NCI-H1417 (cell line): Measurements from ENCODE around the gene NSD1.
"Not testable (repeated sequence)": the region's sequence is repeated elsewhere in the genome, so short reads cannot be mapped to it uniquely, and the experiment has no call there.

Source experiments
- DNase-seq, 3 experiments: peaks; one replicate each; lab custom pipeline; 2025; lab: John Stamatoyannopoulos, UW

The NSD1 gene

DNA sequence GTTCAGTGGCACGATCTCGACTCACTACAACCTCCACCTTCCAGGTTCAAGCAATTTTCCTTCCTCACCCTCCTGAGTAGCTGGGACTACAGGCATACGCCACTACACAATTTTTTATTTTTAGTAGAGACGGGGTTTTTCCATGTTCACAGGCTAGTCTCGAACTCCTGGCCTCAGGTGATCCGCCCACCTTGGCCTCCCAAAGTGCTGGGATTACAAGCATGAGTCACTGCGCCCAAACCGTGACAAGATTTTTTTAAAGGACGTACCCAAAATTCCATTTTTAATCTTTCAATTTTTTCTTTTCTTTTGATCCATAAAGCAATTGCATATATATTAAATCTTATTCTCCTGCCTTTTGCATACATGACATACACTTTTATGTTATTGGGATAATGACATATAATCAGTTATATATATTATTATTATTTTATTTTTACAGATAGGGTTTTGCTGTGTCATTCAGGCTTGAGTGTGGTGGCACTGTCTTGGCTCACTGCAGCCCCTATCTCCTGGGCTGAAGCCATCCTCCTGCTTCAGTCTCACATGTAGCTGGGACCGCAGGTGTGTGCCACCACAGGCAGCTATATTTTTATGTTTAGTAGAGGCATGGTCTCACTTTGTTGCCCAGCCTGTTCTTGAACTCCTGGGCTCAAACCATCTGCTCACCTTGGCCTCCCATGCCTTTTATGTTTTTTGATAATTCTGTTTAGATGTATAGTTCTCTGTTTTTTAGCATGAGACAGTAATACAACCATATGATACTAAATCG lies 98.1 kb downstream of the NSD1 start:
- no peak for DNase-seq

DNA sequence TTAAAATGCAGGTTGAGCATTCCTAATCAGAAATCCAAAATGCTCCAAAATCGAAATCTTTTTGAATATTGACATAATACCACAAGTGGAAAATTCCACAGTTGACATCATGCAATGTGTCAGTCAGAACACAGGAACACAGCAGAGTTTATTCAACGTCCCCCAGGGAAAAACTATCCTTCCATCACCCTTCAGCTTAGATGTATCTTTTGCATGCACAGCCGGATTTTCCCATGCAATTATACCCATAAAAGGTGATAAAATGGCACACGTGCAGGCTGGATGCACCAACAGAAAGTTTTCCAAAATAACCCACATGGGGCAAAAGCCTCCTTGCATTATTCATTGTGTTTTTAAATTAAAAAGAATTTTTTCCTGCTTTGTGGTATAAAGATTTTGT lies 98.8 kb downstream of the NSD1 start:
- DNase-seq = no peak

DNA sequence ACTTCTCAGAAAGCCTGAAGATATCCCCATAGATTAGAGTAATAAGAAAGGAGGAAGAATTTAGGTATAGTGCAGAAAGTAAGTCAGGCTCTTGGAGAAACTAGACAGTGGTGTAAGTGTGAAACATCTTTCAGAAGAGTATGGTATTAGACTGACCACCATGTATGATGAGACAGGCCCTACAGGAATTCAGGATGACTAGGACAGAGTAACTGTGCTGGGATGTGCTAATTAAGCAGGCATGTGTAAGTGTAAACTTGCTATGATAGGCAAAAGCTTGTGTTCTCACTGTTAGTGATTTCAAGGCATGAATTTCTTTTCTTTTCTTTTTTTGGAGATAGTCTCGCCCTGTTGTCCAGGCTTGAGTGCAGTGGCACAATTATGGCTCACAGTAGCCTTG lies 99.2 kb downstream of the NSD1 start:
- no peak for DNase-seq

DNA sequence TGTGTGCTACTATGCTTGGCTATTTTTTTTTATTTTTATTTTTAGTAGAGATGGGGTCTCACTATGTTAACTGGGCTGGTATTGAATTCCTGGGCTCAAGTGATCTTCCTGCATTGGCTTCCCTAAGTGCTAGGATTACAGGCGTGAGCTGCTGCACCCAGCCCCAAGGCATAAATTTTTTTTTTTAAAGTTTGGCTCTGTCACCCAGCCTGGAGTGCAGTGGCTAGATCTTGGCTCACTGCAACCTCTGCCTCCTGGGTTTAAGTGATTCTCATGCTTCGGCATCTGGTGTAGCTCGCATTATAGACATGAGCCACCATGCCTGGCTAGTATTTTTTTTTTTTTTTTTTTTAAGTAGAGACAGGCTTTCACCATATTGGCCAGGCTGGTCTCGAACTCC lies 99.6 kb downstream of the NSD1 start:
- DNase-seq = no peak

DNA sequence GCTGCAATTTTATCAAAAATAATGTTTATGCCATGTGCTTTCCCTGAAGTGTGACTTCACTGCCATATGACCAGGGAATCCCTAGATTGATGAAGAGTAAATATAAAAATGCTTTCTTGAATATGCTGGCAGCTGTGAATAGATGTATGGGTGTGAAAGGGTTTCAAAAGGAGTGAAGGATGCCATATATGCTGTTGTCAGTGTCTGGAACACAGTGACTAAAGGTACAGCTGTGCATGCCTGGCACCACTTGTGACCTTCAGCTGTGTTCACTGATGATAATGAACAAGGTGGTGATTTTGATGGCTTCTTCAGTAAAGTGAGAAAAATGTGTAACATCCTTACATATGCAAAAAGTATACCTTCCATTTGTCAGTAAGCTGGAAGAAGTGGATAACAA lies 100.2 kb downstream of the NSD1 start:
- no peak for DNase-seq

DNA sequence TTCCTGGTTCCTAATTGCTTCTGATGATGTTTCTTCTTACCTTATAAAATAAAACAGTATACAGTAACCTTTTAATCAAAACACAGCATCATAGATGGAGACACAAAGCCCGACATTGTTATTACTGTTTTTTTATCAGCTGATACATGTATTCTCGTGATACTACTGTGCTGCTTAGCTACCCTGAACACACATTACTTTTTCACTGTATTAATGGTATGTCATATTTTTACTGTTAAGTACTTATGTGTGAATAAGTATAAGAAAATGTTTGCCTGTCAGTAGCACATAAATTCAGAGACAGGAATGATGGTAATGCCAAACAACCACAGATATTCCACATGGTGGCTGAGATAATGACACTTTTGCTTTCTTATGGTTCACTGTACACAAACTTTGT lies 101.3 kb downstream of the NSD1 start:
- no peak for DNase-seq

DNA sequence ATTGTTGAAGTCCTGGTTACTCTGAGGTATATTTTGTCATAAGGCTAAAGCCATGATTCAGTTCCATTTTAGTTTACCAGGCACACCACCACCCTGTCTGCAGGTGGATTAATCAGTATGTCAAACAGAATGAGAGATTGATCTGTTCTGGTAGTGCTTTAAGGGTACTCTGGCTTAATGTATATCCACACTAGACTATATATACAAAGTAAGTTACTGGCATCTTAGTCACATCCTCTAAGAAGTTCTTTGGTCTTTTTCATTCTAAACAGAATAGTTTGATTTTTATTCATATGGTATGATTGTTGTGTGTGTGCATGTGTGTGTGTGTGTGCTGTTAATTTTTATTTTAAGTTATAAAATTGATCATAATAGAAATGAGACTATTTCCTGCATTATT lies 108.2 kb downstream of the NSD1 start:
- DNase-seq = no peak

DNA sequence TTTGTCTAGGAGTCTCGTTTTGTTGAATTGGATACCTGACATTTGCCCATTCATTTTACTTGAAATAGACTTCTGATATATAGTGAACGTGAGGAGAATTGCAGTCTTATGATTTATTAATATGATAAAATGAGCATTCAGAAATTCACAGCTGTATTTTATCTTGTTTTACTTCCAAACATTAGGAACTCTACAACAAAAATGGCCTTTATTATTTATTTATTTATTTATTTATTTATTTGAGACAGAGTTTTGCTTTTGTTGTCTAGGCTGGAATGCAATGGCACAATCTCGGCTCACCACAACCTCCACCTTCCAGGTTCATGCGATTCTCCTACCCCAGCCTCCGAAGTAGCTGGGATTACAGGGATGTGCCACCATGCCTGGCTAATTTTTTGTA lies 108.7 kb downstream of the NSD1 start:
- DNase-seq = no peak

DNA sequence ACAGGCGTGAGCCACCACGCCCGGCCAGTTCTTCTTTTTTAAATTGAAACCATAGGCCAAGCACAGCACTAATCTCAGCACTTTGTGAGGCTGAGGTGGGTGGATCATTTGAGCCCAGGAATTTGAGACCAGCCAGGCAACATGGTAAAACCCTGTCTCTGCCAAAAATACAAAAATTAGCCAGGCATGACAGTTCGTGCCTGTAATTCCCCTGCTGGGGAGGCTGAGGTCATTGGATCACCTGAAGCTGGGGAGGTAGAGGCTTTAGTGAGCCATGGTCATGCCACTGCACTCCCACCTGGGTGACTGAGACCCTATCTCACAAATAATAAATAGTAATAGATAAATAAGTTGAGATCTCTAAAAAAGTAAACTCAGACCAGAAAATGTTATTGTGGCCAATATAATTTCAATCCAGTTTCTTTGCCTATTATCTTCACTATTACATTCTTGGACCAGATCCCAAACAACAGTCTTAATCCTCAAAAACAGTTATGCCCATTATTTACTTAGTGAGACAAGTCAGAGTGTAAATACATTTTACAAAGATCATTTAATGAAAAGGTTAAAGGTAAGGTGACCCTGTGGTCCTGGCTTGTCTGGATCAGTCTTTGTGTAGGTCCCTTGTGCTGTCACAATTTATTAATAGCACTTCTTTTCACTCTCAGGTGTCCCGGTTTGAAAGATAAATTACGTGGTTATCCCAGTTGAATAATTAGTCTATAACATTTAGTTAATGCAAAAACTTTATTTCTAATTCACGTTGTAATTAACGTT lies 116.4 kb downstream of the NSD1 start:
- no peak for DNase-seq

DNA sequence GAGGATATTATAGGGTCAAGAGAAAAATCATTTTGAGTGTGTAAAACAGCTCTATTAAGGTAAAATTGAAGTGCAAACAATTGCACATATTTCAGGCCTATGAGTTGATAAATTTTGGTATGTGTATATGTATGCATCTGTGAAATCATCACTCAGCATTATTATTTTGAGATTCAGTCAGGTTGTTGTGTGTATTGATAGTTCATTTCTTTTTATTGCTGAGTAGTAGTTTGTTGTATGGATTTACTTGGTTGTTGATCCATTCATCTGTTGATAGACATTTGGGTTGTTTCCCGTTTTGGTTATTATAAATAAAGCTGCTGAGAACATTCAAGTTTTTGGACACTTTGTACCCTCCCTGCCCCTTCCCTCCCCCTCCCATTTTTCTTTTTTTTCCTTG lies 119.7 kb downstream of the NSD1 start:
- DNase-seq = no peak

DNA sequence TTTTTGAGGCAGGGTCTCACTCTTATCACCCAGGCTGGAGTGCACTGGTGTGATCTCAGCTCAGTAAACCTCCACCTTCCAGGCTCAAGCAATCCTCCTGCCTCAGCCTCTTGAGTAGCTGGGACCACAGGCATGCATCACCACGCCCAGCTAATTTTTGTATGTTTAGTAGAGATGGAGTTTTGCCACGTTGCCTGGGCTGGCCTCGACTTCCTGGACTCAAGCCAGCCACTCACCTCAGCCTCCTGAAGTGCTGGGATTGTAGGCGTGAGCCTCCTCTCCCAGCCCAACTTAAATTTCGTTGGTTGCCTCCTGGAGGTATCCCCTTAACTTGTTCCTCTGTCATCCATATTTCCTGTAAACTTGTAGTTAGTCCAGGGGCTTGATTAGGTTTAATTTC lies 122.7 kb downstream of the NSD1 start:
- DNase-seq = no peak

DNA sequence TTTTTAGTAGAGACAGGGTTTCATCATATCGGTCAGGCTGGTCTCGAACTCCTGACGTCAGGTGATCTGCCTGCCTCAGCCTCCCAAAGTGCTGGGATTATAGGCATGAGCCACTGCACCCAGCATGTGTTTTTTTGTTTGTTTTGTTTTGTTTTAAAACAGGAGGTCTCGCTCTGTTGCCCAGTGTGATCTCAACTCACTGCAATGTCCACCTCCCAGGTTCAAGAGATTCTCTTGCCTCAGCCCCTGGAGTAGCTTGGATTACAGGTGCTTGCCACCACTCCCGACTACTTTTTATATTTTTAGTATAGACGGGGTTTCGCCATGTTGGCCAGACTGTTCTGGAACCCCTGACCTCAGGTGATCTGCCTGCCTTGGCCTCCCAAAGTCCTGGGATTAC lies 125.1 kb downstream of the NSD1 start:
- DNase-seq = not testable (repeated sequence)

DNA sequence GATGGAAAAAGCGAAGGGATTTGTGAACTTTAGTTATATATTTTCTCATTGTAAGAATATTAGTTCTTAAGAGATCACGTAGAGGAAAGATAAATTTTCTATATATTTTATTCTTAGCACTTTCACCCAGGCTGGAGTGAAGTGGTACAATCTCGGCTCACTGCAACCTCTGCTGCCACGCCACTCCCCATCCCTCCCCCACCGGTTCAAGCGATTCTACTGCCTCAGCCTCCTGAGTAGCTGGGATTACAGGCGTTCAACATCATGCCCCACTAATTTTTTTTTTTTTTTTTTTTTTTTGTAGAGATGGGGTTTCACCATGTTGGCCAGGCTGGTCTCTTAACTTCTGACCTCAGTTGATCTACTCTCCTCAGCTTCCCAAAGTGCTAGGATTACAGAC lies 127.4 kb downstream of the NSD1 start:
- DNase-seq = no peak

DNA sequence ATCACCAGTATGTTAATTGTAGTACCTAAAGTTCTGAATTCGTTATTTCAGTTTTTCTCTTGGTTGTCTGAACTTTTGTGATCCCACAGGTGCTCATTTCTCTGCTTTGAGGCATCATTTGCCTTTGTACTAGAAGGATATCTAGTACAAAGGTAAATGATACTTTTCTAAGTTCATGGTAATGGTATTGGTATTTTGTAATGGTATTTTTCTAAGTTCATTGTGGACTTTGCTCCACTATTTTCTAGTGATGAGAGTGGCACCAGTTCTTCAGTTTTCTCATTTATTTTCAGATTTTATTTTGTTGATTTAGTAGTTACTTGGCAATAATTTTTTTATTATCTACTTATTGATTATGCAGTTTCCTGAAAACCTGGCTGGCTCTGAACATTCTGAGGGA lies 127.9 kb downstream of the NSD1 start:
- no peak for DNase-seq

DNA sequence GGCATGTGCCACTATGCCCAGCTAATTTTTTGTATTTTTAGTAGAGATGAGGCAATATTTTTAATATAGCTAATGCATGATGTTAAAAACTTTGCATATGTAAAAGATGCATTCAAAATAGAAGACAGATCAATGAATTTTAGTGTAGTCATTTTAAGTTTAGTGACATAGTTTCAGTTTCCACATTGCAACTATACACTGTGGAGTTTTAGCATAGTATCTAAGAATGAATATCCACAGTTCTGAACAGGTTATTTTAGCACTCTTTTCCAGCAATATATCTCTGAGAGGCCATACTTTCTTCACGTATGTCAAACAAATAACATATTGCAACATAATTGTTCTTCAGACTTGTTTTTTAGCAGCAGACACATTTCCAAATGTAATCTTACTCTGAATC lies 130.6 kb downstream of the NSD1 start:
- no peak for DNase-seq

DNA sequence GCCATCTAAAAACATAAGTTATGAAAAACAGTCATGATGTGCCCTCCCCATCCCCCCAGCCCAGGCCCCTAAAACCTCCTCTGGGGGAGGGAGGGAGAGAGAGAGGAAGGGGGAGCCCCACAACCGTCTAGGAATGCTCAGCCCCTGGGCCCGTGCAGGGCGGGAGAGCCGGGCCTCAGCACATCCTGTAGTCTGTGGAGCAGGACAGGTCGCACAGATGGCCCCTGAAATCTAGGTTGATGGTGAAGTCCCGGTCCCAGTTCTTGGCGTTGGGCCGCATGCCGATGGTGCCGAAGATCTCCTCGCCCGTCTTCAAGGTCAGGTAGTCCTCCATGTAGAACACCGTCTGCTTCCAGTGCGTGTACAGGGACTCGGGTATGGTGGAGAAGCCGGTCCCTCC lies 131.8 kb downstream of the NSD1 start:
- DNase-seq = no peak

DNA sequence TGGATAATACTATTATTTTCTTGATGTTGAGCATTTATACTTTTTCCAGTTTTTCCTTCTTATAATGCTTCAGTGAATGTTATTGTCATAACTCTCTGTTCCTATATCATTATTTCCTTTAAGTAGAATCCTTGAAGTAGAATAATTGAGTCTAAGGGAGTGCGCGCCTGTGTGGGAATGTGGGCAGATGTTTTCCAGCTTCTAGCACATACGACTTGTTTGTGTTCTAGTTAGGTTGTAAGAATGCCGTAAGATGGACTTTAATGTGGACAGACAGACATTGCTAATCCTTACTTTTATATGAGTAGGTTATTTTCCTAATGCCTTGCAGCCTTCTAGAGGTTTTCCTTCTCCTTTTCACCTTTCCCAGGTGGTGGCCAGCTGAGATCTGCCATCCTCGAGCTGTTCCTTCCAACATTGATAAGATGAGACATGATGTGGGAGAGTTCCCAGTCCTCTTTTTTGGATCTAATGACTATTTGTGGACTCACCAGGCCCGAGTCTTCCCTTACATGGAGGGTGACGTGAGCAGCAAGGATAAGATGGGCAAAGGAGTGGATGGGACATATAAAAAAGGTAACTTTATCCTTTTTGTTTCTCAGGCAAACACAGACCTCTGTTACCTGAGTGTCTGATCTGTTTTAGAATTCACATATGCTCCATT lies 135.8 kb downstream of the NSD1 start:
- no peak for DNase-seq

DNA sequence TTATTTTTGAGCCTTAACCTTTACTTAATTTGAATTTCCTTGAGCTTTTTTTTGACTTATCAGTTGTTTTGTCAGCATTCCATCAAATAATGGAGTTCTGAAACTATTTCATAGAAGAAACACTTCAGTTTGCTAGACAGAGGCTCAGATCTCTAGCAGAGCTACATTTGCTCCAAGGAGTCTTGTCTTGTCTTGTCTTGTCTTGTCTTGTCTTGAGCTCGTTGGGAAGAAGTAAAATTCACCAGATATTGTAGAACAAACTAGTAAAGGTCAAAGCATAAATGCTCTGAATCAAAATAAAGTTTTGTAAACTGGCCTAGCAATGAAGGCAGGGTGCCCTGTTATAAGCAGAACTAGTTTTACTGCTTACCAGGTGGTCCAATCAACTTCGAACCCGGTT lies 136.4 kb downstream of the NSD1 start:
- no peak for DNase-seq

DNA sequence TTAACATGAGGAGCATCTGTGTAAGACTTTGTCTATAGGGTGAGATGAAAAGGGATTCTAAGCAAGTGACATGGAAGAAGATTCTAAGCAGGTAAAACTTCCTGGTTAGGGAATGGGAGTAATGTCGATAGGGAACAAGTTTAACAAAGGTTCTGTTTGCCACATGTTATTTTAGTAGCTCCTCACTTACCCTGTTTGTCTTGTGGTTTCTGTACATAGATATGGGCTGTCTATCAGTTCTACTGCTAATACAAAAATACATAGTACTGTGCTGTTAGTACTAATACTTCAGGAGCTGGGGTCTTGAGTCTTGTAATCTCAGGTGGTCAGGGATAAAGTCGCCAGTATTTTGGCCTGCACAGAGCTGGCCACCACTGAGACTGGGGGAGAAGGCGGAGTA lies 137.1 kb downstream of the NSD1 start:
- no peak for DNase-seq

DNA sequence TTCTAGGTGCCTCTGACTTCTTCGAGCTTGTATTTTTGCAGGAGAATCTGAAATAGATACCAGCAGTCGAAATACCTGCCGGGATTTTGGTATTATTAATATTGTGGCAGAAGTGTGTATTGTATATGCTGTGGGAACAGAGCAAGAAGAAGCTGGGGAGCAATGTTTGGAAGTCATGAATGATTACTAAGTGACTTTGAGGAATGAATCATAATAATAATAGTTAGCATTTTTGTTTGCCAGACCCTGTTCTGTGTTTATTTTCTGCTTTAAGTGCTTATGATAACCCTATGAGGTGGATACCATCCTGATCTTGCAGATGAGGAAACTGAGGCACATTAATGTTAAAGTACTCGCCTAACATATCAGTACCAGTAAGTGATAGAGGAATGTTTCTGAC lies 137.5 kb downstream of the NSD1 start:
- DNase-seq = no peak

DNA sequence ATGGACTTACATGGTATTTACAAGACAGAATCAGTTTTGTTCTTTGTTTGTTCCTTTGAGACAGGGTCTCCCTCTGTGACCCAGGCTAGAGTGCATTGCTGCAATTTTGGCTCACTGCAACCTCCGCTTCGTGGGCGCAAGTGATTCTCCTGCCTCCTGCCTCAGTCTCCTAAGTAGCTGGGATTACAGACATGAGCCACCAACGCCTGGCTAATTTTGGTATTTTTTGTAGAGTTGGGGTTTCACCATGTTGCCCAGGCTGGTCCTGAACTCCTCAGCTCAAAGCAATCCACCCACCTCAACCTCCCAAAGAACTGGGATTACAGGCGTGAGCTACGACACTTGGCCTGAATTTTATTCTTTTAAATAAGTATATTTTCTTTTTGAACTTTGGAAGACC lies 142.3 kb downstream of the NSD1 start:
- DNase-seq = no peak

DNA sequence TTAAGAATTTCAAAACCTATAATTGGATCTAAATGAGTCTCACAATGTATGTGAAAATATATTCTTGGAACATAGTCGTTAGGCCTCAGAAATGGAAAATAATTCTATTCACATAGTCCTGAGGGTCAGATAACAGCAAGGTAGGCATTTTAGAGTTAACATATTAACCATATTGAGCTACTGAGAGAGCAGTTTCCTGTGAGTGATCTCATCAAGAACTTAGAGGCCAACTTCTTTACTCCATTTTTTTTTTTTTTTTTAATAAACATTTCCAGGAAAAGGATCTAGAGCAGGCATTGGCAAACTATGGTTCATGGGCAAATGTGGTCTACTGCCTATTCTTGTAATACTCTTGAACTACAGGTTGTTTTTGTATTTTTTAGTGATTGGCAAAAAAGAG lies 143.3 kb downstream of the NSD1 start:
- DNase-seq = no peak

DNA sequence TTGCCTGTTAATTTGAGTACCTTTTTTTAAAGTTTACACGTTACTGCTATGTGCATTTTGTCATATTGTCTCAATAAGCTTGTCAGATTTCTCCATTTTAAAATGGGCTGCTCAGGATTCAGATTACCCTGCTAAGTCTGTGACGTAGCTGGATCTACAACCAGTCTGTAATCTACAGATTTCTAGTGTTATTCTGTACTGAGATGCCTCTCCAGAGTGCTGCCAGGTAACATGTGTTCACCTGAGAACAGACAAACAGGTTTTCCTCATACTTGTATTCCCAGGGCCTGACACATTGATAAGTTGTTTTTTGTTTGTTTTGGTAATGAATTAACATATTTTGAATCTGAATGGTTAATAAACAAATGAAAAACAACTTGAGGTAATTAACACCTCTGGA lies 154.6 kb downstream of the NSD1 start:
- DNase-seq = no peak
